Measurements from ENCODE around the gene LEKR1.

DNA sequence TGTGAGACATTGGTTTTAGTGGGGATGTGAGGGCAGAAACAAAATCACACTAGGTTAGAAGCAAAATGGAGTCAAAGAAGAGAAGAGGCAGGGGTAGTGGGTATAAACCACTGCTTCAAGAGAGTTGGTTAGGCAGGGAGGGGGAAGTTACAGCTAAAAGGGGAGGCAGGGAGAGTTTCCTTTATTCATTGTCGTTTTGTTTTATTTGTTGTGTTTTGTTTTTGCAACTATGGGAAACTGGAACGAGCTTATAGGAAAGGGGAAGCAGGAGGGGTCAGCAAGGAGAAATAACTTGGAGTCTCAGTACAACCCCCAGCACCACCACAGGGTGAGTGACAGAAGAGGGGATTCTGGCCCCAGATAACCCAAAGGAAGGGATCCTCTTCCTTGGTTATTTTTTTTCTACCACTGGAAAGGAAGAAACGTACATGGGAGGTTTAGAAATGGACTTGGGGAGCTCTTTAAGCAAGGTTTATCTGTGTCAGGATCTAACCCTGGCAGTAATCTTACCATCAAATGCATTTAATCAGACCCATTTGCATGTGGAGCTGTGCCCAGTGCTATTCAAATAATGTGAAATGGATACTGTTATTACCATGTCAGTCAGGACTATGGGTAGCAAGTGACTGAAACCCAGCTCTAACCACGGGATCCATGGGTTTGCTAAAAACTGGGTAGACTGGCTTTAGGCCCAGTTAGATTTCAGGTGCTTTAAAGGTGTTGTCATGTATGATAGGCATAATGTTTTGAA is 265.1 kb downstream of the LEKR1 start:
- no peak for TF ChIP-seq MYC (IDR thresholded peaks at IDR 0.05; ENCODE audit: low read depth, low read length)
- TF ChIP-seq, protein P1, sequence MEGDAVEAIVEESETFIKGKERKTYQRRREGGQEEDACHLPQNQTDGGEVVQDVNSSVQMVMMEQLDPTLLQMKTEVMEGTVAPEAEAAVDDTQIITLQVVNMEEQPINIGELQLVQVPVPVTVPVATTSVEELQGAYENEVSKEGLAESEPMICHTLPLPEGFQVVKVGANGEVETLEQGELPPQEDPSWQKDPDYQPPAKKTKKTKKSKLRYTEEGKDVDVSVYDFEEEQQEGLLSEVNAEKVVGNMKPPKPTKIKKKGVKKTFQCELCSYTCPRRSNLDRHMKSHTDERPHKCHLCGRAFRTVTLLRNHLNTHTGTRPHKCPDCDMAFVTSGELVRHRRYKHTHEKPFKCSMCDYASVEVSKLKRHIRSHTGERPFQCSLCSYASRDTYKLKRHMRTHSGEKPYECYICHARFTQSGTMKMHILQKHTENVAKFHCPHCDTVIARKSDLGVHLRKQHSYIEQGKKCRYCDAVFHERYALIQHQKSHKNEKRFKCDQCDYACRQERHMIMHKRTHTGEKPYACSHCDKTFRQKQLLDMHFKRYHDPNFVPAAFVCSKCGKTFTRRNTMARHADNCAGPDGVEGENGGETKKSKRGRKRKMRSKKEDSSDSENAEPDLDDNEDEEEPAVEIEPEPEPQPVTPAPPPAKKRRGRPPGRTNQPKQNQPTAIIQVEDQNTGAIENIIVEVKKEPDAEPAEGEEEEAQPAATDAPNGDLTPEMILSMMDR (IDR thresholded peaks at IDR 0.05; ENCODE audit: extremely low read depth in 1 of 2, insufficient read depth in 1 of 2, low read depth in 1 of 2, low read length in 2 of 2) = no peak

All from endothelial cell of umbilical vein (primary cell).